ENCODE results near the gene OR10C1.
"Not testable (repeated sequence)": the region's sequence is repeated elsewhere in the genome, so short reads cannot be mapped to it uniquely, and the experiment has no call there.

Gene OR10C1

GRCh38 chr6:29425075-29425474 lies 14.0 kb upstream of the OR10C1 start:
- Histone ChIP-seq H3K9ac (no peak overlapping the region), H3K4me3 (IDR thresholded peaks at IDR 0.05; ENCODE audit: insufficient read depth, low read depth, low read length) (no peak overlapping the region), H2AFZ (ENCODE audit: low read depth) (no peak overlapping the region), H3K4me2 (no peak overlapping the region), H3K4me1 (ENCODE audit: low read depth, poor library complexity, severe bottlenecking) (no peaks in the 10 kb centered on the region), H3K27ac (no peak overlapping the region), H3K36me3 (ENCODE audit: insufficient read depth) (no peaks in the 10 kb centered on the region), H3K27me3 (ENCODE audit: insufficient read depth, low read depth) (no peaks in the 10 kb centered on the region), H4K20me1 (ENCODE audit: insufficient read depth) (no peaks in the 10 kb centered on the region), H3K79me2 (ENCODE audit: insufficient read depth, low read depth) (no peaks in the 10 kb centered on the region)
- no peak for TF ChIP-seq CTCF (conservative IDR thresholded peaks at IDR 0.05; ENCODE audit: low read depth, low read length)

GRCh38 chr6:29426654-29427053 lies 12.5 kb upstream of the OR10C1 start:
- no peak overlapping the region for H3K4me2 ChIP-seq
- no peak for TF ChIP-seq CTCF (conservative IDR thresholded peaks at IDR 0.05; ENCODE audit: low read depth, low read length)
- no peaks in the 10 kb centered on the region for H4K20me1 ChIP-seq (ENCODE audit: insufficient read depth)
- no peak overlapping the region for H2AFZ ChIP-seq (ENCODE audit: low read depth)
- H3K4me3 ChIP-seq (IDR thresholded peaks at IDR 0.05; ENCODE audit: insufficient read depth, low read depth, low read length): no peak overlapping the region
- H3K27ac ChIP-seq: no peak overlapping the region
- H3K9ac ChIP-seq: no peak overlapping the region
- no peaks in the 10 kb centered on the region for H3K4me1 ChIP-seq (ENCODE audit: low read depth, poor library complexity, severe bottlenecking)
- H3K27me3 ChIP-seq (ENCODE audit: insufficient read depth, low read depth): no peaks in the 10 kb centered on the region
- H3K36me3 ChIP-seq (ENCODE audit: insufficient read depth): no peaks in the 10 kb centered on the region
- no peaks in the 10 kb centered on the region for H3K79me2 ChIP-seq (ENCODE audit: insufficient read depth, low read depth)

GRCh38 chr6:29436730-29437129 lies 2.4 kb upstream of the OR10C1 start:
- not testable (repeated sequence) for H2AFZ ChIP-seq (ENCODE audit: low read depth); H4K20me1 ChIP-seq (ENCODE audit: insufficient read depth); H3K4me3 ChIP-seq (IDR thresholded peaks at IDR 0.05; ENCODE audit: insufficient read depth, low read depth, low read length); H3K4me2 ChIP-seq; H3K4me1 ChIP-seq (ENCODE audit: low read depth, poor library complexity, severe bottlenecking); H3K9ac ChIP-seq; H3K79me2 ChIP-seq (ENCODE audit: insufficient read depth, low read depth); H3K36me3 ChIP-seq (ENCODE audit: insufficient read depth); H3K27me3 ChIP-seq (ENCODE audit: insufficient read depth, low read depth); H3K27ac ChIP-seq

- Histone ChIP-seq H3K27ac (no peak overlapping the region), H3K9ac (no peak overlapping the region), H3K4me3 (IDR thresholded peaks at IDR 0.05; ENCODE audit: insufficient read depth, low read depth, low read length) (no peak overlapping the region), H2AFZ (ENCODE audit: low read depth) (no peak overlapping the region), H3K4me1 (ENCODE audit: low read depth, poor library complexity, severe bottlenecking) (no peaks in the 10 kb centered on the region), H3K27me3 (ENCODE audit: insufficient read depth, low read depth) (no peaks in the 10 kb centered on the region), H4K20me1 (ENCODE audit: insufficient read depth) (no peaks in the 10 kb centered on the region), H3K36me3 (ENCODE audit: insufficient read depth) (no peaks in the 10 kb centered on the region), H3K79me2 (ENCODE audit: insufficient read depth, low read depth) (no peaks in the 10 kb centered on the region), H3K4me2 (no peak overlapping the region)
- TF ChIP-seq CTCF (conservative IDR thresholded peaks at IDR 0.05; ENCODE audit: low read depth, low read length): no peak
These were observed 3.6 kb downstream of the OR10C1 start for GRCh38 chr6:29442719-29443118.

- H3K4me2 ChIP-seq; H3K9ac ChIP-seq; H3K4me1 ChIP-seq (ENCODE audit: low read depth, poor library complexity, severe bottlenecking); H3K4me3 ChIP-seq (IDR thresholded peaks at IDR 0.05; ENCODE audit: insufficient read depth, low read depth, low read length); H2AFZ ChIP-seq (ENCODE audit: low read depth); H4K20me1 ChIP-seq (ENCODE audit: insufficient read depth); H3K27ac ChIP-seq; H3K27me3 ChIP-seq (ENCODE audit: insufficient read depth, low read depth); H3K79me2 ChIP-seq (ENCODE audit: insufficient read depth, low read depth); H3K36me3 ChIP-seq (ENCODE audit: insufficient read depth): not testable (repeated sequence)
These were observed 4.9 kb downstream of the OR10C1 start for GRCh38 chr6:29444031-29444430.
